ENCODE data around the gene DYRK3. TPM values are rescaled to one million over a fixed set of nuclear protein-coding genes. Genes with fewer than 3 reads are reported as not detected.

DYRK3 gene
- total and polyA plus RNA-seq, 9 of the 15 experiments (the other 6 are each of a cell fraction or from before 2014, with no cell fraction given) = 4.5 to 33.7 (median 25.7) TPM

DNA sequence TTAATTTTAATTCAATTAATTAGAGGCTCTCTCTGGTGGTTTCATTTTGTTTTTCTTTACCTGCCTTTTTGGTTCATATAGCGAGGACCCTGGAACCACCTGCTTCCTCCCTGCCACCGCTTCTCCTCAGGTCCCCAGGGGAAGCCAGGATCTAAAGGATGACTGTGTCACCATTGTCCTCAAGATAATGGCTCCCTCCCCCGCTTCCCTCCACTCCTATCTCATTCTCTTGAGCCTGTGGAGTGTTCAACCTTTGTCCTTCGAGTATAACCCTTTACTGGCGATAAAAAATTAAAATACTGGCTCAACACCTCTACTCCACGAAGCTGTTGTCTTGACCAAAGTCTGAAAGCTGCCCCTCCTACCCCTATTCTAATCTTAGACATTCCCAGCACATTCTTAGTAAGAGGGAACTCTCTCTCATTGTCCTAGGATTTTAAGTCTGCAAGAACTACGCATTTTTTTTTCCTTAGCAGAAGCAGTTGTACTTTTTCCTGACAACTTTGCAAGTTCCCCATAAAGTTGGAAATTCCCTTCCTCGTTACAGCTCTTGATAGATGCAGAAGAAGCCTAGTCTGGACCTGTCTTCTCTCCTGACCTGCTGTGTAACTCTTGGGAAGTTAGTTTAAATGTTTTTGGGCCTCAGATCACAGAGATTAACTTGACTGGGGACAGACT, 36.8 kb downstream of the DYRK3 start (continued):
- TF ChIP-seq, protein P1, sequence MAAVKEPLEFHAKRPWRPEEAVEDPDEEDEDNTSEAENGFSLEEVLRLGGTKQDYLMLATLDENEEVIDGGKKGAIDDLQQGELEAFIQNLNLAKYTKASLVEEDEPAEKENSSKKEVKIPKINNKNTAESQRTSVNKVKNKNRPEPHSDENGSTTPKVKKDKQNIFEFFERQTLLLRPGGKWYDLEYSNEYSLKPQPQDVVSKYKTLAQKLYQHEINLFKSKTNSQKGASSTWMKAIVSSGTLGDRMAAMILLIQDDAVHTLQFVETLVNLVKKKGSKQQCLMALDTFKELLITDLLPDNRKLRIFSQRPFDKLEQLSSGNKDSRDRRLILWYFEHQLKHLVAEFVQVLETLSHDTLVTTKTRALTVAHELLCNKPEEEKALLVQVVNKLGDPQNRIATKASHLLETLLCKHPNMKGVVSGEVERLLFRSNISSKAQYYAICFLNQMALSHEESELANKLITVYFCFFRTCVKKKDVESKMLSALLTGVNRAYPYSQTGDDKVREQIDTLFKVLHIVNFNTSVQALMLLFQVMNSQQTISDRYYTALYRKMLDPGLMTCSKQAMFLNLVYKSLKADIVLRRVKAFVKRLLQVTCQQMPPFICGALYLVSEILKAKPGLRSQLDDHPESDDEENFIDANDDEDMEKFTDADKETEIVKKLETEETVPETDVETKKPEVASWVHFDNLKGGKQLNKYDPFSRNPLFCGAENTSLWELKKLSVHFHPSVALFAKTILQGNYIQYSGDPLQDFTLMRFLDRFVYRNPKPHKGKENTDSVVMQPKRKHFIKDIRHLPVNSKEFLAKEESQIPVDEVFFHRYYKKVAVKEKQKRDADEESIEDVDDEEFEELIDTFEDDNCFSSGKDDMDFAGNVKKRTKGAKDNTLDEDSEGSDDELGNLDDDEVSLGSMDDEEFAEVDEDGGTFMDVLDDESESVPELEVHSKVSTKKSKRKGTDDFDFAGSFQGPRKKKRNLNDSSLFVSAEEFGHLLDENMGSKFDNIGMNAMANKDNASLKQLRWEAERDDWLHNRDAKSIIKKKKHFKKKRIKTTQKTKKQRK (IDR thresholded peaks at IDR 0.05; ENCODE audit: borderline replicate concordance, low read depth, low read length) = no peak
- peak; percentile 86 to 89 for TF ChIP-seq KDM1A (IDR thresholded peaks at IDR 0.05)
- TF ChIP-seq RHOXF2B (CRISPR knock-in tag; conservative IDR thresholded peaks at IDR 0.05) = no peak
- TF ChIP-seq ARNT (IDR thresholded peaks at IDR 0.05) = peak; percentile 42 to 47; a peak in 2 of 4 replicates
- TF ChIP-seq, protein P2, sequence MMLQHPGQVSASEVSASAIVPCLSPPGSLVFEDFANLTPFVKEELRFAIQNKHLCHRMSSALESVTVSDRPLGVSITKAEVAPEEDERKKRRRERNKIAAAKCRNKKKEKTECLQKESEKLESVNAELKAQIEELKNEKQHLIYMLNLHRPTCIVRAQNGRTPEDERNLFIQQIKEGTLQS (IDR thresholded peaks at IDR 0.05) = peak; percentile 53; the same call in 1 of the 2 replicates
- TF ChIP-seq, protein P2 (CRISPR knock-in tag; conservative IDR thresholded peaks at IDR 0.05) = no peak
- peak; percentile 95 for TF ChIP-seq SMARCA4 (IDR thresholded peaks at IDR 0.05)
- TF ChIP-seq TCFL5 (CRISPR knock-in tag; conservative IDR thresholded peaks at IDR 0.05) = no peak
- TF ChIP-seq BDP1 (IDR thresholded peaks at IDR 0.05; ENCODE audit: insufficient read depth, insufficient read length) = no peak
- TF ChIP-seq, protein P3, sequence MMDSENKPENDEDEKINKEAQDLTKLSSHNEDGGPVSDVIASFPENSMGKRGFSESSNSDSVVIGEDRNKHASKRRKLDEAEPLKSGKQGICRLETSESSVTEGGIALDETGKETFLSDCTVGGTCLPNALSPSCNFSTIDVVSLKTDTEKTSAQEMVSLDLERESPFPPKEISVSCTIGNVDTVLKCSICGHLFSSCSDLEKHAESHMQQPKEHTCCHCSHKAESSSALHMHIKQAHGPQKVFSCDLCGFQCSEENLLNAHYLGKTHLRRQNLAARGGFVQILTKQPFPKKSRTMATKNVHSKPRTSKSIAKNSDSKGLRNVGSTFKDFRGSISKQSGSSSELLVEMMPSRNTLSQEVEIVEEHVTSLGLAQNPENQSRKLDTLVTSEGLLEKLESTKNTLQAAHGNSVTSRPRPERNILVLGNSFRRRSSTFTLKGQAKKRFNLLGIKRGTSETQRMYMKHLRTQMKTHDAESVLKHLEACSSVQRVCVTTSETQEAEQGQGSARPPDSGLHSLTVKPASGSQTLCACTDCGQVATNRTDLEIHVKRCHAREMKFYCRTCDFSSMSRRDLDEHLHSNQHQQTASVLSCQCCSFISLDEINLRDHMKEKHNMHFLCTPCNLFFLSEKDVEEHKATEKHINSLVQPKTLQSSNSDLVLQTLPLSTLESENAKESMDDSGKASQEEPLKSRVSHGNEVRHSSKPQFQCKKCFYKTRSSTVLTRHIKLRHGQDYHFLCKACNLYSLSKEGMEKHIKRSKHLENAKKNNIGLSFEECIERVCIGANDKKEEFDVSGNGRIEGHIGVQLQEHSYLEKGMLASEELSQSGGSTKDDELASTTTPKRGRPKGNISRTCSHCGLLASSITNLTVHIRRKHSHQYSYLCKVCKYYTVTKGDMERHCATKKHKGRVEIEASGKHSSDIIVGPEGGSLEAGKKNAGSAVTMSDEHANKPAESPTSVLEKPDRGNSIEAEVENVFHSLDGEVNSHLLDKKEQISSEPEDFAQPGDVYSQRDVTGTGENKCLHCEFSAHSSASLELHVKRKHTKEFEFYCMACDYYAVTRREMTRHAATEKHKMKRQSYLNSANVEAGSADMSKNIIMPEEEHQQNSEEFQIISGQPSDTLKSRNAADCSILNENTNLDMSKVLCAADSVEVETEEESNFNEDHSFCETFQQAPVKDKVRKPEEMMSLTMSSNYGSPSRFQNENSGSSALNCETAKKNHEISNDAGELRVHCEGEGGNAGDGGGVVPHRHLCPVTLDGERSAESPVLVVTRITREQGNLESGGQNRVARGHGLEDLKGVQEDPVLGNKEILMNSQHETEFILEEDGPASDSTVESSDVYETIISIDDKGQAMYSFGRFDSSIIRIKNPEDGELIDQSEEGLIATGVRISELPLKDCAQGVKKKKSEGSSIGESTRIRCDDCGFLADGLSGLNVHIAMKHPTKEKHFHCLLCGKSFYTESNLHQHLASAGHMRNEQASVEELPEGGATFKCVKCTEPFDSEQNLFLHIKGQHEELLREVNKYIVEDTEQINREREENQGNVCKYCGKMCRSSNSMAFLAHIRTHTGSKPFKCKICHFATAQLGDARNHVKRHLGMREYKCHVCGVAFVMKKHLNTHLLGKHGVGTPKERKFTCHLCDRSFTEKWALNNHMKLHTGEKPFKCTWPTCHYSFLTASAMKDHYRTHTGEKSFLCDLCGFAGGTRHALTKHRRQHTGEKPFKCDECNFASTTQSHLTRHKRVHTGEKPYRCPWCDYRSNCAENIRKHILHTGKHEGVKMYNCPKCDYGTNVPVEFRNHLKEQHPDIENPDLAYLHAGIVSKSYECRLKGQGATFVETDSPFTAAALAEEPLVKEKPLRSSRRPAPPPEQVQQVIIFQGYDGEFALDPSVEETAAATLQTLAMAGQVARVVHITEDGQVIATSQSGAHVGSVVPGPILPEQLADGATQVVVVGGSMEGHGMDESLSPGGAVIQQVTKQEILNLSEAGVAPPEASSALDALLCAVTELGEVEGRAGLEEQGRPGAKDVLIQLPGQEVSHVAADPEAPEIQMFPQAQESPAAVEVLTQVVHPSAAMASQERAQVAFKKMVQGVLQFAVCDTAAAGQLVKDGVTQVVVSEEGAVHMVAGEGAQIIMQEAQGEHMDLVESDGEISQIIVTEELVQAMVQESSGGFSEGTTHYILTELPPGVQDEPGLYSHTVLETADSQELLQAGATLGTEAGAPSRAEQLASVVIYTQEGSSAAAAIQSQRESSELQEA (IDR thresholded peaks at IDR 0.05; ENCODE audit: low read depth) = no peak
- TF ChIP-seq SP1 (CRISPR knock-in tag; IDR thresholded peaks at IDR 0.05) = no peak
- no peak for TF ChIP-seq ASH1L (IDR thresholded peaks at IDR 0.05; ENCODE audit: borderline replicate concordance, low read depth, partially characterized antibody)
- no peak for TF ChIP-seq GABPB1 (CRISPR knock-in tag; IDR thresholded peaks at IDR 0.05)
- peak; percentile 25 for TF ChIP-seq SMAD1 (IDR thresholded peaks at IDR 0.05; ENCODE audit: low read depth, low read length, partially characterized antibody)
